GM12873 (cell line): ENCODE measurements around the gene PITPNC1.

ENCODE experiments used
- CTCF ChIP-seq: IDR thresholded peaks from 2 replicates; pipeline ENCODE4 v1.5.1; 2012; ENCODE audit warnings: low read depth, mild to moderate bottlenecking, moderate library complexity, low read length, control low read depth; ENCODE audit not compliant: insufficient read depth; ENCODE audit errors: missing control alignments

The PITPNC1 gene

GRCh38 chr17:67528751-67529436 is 151.8 kb downstream of the PITPNC1 start:
- no peak for TF ChIP-seq CTCF

- TF ChIP-seq CTCF = no peak
These were observed 154.2 kb downstream of the PITPNC1 start for GRCh38 chr17:67531291-67531690.

- TF ChIP-seq CTCF = no peak
These were observed 155.3 kb downstream of the PITPNC1 start for GRCh38 chr17:67532326-67532871.

- TF ChIP-seq CTCF = no peak
These were observed 157.9 kb downstream of the PITPNC1 start for GRCh38 chr17:67534941-67535340.

- no peak for TF ChIP-seq CTCF
These were observed 165.4 kb downstream of the PITPNC1 start for GRCh38 chr17:67542219-67543114.

GRCh38 chr17:67544364-67544955 is 167.4 kb downstream of the PITPNC1 start:
- TF ChIP-seq CTCF = no peak
